VCaP (cell line): ENCODE results near the gene HDAC5.

Source experiments
- H3K27ac ChIP-seq: fragments of 450-650 bp; 2 replicates; pipeline ENCODE4 v1.5.1; 2017
- TF ChIP-seq, protein P1 (sequence below): fragments of 450-650 bp; conservative IDR thresholded peaks from 2 replicates; pipeline ENCODE4 v1.5.1; 2017; ENCODE audit warnings: mild to moderate bottlenecking, moderate library complexity

HDAC5 gene

GRCh38 chr17:44112284-44113280 lies 10.9 kb downstream of the HDAC5 start:
- peak overlapping the region; percentile 81 for H3K27ac ChIP-seq
- TF ChIP-seq, protein P1, sequence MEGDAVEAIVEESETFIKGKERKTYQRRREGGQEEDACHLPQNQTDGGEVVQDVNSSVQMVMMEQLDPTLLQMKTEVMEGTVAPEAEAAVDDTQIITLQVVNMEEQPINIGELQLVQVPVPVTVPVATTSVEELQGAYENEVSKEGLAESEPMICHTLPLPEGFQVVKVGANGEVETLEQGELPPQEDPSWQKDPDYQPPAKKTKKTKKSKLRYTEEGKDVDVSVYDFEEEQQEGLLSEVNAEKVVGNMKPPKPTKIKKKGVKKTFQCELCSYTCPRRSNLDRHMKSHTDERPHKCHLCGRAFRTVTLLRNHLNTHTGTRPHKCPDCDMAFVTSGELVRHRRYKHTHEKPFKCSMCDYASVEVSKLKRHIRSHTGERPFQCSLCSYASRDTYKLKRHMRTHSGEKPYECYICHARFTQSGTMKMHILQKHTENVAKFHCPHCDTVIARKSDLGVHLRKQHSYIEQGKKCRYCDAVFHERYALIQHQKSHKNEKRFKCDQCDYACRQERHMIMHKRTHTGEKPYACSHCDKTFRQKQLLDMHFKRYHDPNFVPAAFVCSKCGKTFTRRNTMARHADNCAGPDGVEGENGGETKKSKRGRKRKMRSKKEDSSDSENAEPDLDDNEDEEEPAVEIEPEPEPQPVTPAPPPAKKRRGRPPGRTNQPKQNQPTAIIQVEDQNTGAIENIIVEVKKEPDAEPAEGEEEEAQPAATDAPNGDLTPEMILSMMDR: no peak

- peak overlapping the region; percentile 81 for H3K27ac ChIP-seq
- TF ChIP-seq, protein P1: no peak
Observed at GRCh38 chr17:44111777-44112176, 11.7 kb downstream of the HDAC5 start.

GRCh38 chr17:44110823-44111633 lies 12.4 kb downstream of the HDAC5 start:
- H3K27ac ChIP-seq: peak overlapping the region; percentile 81
- TF ChIP-seq, protein P1: 0 out of 2 replicates have a peak, but pooled peaks have one; percentile 15

GRCh38 chr17:44110011-44110686 lies 13.3 kb downstream of the HDAC5 start:
- H3K27ac ChIP-seq: peak overlapping the region; percentile 81
- TF ChIP-seq, protein P1: no peak

DNA sequence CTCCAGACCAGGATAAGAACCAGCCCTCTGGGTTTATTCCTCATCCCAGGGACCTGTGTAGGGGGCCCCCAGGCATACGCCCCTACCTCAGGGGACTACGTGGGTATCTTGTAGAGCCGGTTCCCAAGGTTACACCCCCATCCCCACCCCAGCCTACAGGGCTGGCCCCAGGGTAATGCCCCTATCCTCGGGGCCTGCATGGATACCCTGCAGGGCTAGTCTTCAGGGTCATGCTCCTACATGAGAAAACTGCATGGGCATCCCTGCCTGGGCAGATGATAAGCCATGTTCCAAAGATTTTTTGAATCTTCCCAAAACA lies 14.2 kb downstream of the HDAC5 start:
- peak overlapping the region; percentile 81; the same call in 1 of the 2 replicates for H3K27ac ChIP-seq

GRCh38 chr17:44108440-44109311 lies 14.8 kb downstream of the HDAC5 start:
- H3K27ac ChIP-seq: peak overlapping the region; percentile 81; the same call in 1 of the 2 replicates
- TF ChIP-seq, protein P1: no peak

More for the DNA sequence above, 14.2 kb downstream of the HDAC5 start:
- TF ChIP-seq, protein P1: no peak
